Measurements from ENCODE around the gene MAML2.

The MAML2 gene

GRCh38 chr11:96002339-96002738 lies 340.7 kb downstream of the MAML2 start:
- no peak for DNase-seq

GRCh38 chr11:96001037-96001436 lies 342.0 kb downstream of the MAML2 start:
- no peak for DNase-seq

GRCh38 chr11:95999711-96000406 lies 343.1 kb downstream of the MAML2 start:
- DNase-seq, result no peak

DNA sequence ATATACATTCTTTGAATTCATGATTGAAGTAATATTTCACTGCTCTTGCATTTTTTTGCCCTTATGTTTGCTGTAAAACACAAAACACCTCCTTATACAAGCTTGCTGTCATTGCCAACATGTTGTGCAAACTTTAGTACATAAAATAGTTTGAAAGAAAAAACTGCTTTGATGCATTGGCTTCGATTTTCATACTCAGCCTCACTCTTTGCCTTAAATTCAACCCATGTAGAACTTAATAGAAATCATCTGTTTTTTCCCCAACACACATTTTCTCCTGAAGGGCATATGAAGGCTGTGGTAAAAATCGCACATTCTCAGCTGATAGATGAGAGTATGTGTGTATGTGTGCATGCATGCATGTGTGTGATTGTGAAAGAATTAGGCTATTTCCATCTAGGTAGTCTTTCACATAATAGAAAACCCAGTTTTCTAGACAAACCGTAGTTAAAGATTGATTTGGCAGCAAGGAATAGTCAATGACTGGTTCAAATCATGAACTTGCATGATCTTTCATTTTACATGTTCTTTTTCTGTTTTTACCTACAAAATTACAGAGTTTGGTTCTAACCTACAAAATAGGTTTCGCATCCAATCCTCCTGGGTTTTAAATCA lies 346.3 kb downstream of the MAML2 start:
- no peak for DNase-seq

- no peak for DNase-seq
These were observed 348.7 kb downstream of the MAML2 start for GRCh38 chr11:95994329-95994728.

DNA sequence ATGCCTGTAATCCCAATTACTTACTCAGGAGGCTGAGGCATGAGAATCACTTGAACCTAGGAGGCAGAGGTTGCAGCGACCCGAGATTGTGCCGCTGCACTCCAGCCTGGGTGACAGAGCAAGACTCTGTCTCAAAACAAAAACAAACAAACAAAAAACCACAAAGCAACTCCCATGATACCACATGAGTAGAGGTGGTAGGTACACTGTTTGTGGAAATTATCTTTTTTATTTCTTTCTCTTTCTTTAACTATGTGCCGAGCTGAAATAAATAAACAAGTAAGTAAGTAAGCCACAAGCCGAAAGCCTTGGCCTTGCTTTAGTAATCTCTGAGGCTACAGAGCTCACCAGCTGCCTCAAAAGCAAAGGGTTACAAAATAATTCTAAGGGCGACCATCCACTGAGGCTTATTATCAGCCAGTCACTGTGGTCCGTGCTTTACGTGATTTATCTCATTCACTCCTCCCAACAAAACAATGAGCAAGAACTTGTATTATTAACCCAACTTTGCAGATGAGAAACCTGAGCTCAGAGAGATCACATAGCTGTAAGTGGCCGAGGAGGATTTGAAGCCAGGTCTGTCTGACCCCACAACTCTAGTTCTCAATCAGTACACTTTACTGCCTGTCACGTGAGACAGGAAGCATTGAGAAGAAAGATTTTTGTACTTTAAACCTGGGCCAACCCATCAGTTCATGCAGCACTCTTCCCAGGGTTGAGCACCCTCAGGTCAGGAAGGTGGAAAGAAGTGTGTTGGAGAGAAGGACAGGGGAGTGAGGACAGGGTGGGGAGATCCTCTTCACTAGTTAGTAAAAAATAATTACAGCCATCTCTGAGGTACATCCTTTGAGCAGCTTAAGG lies 349.3 kb downstream of the MAML2 start:
- DNase-seq, result no peak

- no peak for DNase-seq
These were observed 351.4 kb downstream of the MAML2 start for GRCh38 chr11:95991545-95991944.

GRCh38 chr11:95991101-95991500 lies 351.9 kb downstream of the MAML2 start:
- DNase-seq, result no peak

DNA sequence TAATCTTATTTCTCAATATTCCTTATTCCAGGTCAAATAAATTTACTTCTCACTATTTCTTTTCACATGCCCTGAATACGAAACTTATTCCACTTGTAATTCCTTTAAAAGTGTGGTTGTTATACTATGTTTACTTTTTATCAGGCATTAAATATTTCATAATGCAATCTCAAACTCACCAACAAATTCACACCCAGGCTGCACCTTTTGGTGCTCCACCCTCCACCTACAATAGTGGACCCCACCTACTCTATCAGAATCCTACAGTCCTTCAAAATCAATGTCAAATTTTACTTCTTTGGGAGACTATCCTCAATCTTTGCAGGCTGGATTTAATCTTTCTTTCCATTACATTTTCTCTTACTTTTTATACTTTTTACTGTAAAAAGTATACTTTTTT lies 353.2 kb downstream of the MAML2 start:
- no peak for DNase-seq

GRCh38 chr11:95989076-95989605 lies 353.9 kb downstream of the MAML2 start:
- no peak for DNase-seq

- peak in 1 of 2 donors; percentile 19 for DNase-seq
These were observed 357.7 kb downstream of the MAML2 start for GRCh38 chr11:95985174-95985808.

DNA sequence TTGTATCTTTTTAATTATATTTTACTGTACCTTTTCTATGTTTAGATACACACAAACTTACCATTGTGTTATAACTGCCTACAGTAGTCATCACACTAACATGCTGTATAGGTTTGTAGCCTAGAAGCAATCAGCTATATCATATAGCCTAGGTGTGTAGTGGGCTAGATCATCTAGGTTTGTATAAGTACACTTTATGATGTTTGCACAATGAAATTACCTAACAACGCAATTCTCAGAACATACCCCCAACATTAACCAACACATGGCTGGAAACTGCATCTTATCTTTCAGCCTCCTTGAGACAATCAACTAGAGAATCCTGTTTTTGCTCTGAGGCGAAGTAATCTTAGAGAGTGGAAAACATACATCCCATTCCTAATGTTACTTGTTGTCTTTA lies 358.9 kb downstream of the MAML2 start:
- no peak for DNase-seq

DNA sequence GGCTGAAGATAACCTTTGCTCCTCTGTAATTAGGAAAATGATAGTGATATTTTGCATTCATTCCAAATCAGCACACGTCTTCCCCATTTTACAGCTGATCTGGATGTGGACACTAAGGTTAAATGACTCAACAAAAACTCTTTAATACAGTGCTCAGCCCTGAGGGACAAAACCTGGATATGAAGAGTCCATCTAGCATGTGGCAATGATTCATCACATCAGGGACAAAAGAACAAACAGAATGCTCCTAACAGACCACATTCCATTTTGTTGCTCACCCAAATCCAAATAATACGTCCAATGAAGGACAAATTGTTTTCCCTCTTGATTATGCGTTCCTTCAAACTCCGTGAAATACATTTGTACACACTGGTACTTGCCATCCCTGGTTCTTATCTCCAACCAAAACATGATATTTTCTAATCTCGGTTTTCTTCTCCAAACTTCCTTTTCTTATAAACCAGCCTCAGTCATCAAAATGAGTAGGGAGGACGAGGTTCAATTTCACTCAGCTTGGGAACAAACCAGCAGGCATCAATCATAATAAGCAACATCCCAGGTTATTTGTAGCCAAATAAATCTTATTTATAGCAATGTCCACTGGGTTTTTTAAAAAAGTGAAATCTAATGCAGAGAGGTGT lies 365.3 kb downstream of the MAML2 start:
- DNase-seq, result no peak

DNA sequence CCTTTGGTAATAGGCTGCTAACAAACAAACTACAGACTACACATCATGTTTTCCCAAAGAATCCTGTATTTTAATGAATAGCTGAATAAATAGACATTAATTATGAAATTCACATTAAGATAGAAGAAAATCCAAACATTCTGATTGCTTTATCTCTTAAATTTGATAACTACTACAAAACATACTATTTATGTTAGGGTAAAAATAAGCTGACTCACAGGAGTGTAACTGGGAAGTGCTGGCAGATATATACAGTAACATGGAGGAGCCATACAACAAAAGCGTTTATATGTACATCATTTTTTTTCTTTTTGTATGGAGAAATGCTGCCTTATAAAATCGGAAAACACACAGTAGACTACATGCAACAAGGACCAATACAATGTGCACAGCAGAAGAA lies 366.4 kb downstream of the MAML2 start:
- no peak for DNase-seq

GRCh38 chr11:95975343-95975742 lies 367.7 kb downstream of the MAML2 start:
- DNase-seq, result no peak

DNA sequence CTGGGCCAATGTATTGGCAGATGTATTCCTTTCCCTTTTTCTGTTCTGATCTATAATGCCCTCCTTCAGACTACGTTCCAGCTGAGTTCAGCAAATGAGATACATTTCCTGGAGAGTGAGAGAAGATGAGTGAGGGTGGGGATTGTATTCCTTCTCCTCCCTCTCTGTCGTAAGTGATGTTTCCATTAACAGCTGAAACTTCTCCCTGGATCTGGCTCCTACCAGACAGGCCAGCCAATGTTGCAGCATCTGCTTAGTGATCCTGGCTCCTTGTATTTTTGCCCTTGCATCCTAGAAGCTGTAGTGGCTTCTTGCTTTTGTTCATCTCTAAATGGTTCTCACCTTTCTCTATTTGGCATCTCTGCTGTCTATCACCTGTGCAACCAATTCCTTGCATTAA lies 370.9 kb downstream of the MAML2 start:
- DNase-seq, result no peak

DNA sequence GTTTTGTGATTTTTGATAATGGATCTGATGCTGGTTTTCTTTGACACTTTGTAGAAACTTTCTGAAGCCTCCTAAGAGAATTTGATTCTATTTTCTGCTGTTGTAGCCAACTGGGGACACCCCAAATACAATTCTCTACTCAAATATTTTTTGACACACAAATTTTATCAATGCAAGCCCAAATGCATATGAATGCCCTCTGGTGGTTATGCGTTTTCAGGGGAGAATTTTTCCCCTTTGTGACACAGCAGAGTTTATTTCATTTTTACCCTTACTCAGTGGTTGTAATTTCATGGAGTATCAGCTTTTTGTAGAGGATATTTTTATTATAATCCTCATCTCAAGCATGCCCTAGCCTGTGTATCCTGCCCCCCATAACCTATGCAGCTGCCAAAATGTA lies 374.4 kb downstream of the MAML2 start:
- DNase-seq, result no peak

GRCh38 chr11:95964281-95964680 lies 378.7 kb downstream of the MAML2 start:
- no peak for DNase-seq

DNA sequence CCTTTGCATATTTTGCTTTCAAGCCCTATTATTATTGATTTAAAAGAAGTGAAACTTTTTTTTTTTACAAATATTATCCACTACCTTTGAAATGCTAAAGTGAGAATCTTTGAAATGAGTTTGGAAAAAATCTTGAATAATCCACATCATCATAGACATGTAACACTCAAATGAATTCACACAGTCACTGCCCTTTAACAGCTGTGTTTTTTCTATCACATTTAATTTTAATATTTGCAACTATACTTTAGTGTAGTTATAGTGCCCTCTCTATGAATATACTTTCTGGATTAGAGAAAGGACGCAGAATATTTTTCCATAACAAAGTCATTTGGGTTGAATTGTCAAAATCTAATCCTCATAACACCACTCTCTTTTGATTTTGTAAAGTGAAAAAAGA lies 381.2 kb downstream of the MAML2 start:
- DNase-seq, result no peak

DNA sequence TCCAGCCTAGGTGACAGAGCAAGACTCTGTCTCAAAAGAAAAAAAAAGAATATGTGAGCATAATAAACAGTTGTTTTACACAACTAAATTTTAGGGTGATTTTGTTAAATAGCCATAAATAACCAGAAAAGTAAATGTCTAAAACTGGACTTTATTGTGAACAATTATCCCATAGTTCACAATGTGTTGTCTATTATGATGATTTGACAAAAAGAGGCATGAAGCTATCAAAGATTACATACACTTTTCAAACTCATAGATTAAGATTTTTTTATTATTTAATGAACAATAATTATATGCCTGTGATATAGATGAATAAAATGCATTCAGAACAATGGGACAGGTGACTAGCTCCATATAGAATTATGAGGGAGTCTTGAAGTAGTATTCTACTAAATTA lies 392.1 kb downstream of the MAML2 start:
- no peak for DNase-seq

GRCh38 chr11:95948637-95949036 lies 394.4 kb downstream of the MAML2 start:
- no peak for DNase-seq

DNA sequence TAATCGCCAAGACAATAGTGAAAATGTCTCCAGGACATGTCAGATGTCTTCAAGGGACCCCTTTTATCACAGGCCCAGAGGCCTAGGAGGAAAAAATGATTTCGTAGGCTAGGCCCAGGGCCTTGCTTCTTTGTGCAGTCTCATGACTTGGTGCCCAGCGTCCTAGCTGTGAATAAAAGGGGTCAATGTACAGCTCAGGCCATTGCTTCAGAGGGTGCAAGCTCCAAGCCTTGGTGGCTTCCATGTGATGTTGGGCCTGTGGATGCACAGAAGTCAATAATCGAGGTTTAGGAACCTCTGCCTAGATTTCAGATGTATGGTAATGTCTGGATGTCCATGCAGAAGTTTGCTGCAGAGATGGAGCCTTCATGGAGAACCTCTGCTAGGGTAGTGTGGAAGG lies 398.4 kb downstream of the MAML2 start:
- no peak for DNase-seq
